Measurements from ENCODE around the gene PI16. TPM values are rescaled to one million over a fixed set of nuclear protein-coding genes. Genes with fewer than 3 reads are reported as not detected.

The PI16 gene
- total RNA-seq, 2 experiments from 2014 or later = not detected

DNA sequence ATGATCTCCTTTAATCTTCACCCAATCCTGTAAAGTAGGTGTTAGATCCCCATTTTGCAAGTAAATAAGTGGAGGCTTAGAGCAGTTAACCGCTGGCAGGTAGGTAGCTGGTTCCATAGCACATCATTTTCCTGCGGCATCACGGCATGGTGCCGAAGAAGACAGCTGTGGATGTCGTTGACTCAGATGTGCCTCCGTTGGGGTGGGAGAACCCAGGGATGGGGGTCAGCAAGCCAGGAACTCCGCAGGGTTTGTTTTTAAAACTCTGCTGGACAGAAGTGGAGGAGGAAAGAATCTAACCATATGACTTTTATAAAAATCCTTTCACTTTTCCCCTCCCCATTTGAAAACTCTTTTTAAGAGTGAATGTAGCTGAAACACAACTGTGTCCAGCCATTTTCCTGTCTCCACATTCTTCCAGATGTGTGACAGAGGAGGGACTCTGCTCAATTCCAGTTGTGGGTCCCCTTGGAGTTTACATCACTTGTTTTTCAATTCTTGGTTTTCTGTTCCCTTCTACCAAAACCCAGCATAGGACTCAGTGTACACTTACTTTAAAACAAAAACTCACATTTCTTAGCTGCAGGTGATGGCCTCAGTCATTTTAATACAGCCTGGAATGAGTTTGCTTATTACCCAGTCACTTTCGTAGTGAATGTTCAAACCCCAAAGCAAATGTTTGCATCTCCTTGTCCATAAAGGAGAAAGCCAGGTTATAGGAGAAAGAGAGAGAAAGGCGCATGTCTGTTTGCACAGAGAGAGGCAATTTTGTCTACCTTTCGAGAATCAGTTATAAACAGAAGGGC lies 27.6 kb upstream of the PI16 start:
- intact Hi-C loops (cut with micrococcal nuclease) = no loop called here
- no peak for DNase-seq
- ChIA-PET CTCF (interaction anchor here (1.6 to 1.9 kb wide), 3 partner anchors 11 to 91 kb away, joined by 5 to 7 read pairs (median 6); no protein-coding TSS in a partner anchor), POLR2A (interaction anchor here (0.8 to 1.7 kb wide), 3 partner anchors 13 to 59 kb away, joined by 3 to 5 read pairs (median 4); partner anchors contain the start of gene MTCH1)
- Mint-ChIP-seq H3K27me3 (no peaks in the 10 kb centered on the region), H3K36me3 (ENCODE audit: low read depth) (peaks cover 7% of the 10 kb centered on the region), H3K27ac (no peak overlapping the region), H3K9me3 (no peaks in the 10 kb centered on the region), H3K4me3 (no peak overlapping the region), H3K4me1 (ENCODE audit: low read depth) (peaks cover 15% of the 10 kb centered on the region)
- TF ChIP-seq, protein P1, sequence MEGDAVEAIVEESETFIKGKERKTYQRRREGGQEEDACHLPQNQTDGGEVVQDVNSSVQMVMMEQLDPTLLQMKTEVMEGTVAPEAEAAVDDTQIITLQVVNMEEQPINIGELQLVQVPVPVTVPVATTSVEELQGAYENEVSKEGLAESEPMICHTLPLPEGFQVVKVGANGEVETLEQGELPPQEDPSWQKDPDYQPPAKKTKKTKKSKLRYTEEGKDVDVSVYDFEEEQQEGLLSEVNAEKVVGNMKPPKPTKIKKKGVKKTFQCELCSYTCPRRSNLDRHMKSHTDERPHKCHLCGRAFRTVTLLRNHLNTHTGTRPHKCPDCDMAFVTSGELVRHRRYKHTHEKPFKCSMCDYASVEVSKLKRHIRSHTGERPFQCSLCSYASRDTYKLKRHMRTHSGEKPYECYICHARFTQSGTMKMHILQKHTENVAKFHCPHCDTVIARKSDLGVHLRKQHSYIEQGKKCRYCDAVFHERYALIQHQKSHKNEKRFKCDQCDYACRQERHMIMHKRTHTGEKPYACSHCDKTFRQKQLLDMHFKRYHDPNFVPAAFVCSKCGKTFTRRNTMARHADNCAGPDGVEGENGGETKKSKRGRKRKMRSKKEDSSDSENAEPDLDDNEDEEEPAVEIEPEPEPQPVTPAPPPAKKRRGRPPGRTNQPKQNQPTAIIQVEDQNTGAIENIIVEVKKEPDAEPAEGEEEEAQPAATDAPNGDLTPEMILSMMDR (IDR thresholded peaks at IDR 0.05) = no peak
- ATAC-seq = no peak

DNA sequence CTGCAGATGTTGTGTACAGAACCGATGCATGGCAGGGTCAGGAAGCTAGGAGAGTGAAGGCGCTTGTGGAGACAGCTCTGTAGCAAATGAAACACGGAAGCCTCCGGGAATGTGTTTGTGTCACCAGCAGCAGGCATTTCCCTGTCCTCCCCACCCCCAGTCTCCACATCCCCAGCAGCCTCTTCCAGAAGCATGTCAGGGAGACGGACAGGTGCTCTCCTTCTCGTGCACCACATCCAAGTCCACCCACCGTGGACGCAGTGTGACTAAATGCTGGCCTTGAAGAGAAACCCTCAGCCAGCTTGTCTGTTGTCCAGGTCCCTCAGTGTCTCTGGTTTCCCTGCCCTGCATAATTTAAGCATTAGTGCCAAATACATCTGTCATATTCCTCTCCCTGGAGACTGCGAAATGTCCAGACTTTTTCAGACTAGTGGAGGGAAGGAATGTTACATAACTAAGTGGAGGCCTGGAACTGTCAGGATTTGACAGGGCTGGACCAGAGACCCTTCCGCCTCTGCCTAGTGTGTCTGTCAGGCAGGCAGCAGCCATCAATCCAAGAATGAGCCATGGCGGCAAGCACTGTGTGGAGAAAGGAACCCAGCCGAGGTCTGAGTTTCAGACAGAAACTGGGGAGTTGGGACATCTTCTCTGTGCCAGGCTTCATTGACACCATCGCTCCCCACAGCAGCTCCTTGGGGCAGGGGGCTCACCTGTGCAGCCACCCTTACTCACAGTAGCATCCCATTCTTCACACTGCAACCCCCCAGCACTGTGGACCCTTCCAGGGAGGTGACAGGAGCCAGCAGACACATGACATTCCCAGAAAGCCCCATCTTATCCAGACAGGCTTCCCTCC lies 26.6 kb upstream of the PI16 start:
- DNase-seq (no peak), ATAC-seq (no peak)
- POLR2A ChIA-PET = interaction anchor here (0.7 to 1.7 kb wide), 2 partner anchors 11 to 22 kb away, joined by 3 to 4 read pairs; no protein-coding TSS in a partner anchor
- no peak overlapping the region for H3K27ac Mint-ChIP-seq
- H3K27me3 Mint-ChIP-seq = no peaks in the 10 kb centered on the region
- no peak overlapping the region for H3K4me3 Mint-ChIP-seq
- peaks cover 3% of the 10 kb centered on the region for H3K36me3 Mint-ChIP-seq (ENCODE audit: low read depth)
- TF ChIP-seq, protein P1 (IDR thresholded peaks at IDR 0.05) = no peak
- no peaks in the 10 kb centered on the region for H3K9me3 Mint-ChIP-seq
- peaks cover 15% of the 10 kb centered on the region for H3K4me1 Mint-ChIP-seq (ENCODE audit: low read depth)
- CTCF ChIA-PET = no interaction called here
- intact Hi-C loops (cut with micrococcal nuclease) = no loop called here

- ChIA-PET POLR2A (no interaction called here), CTCF (no interaction called here)
- DNase-seq (no peak), ATAC-seq (no peak)
- Mint-ChIP-seq H3K27ac (no peak overlapping the region), H3K27me3 (no peaks in the 10 kb centered on the region), H3K9me3 (no peaks in the 10 kb centered on the region), H3K4me1 (ENCODE audit: low read depth) (peaks cover 15% of the 10 kb centered on the region), H3K4me3 (no peak overlapping the region), H3K36me3 (ENCODE audit: low read depth) (peaks cover 3% of the 10 kb centered on the region)
- TF ChIP-seq, protein P1 (IDR thresholded peaks at IDR 0.05) = no peak
- intact Hi-C loops (cut with micrococcal nuclease) = no loop called here
Measured at GRCh38 chr6:36928547-36928918, 26.0 kb upstream of the PI16 start.

DNA sequence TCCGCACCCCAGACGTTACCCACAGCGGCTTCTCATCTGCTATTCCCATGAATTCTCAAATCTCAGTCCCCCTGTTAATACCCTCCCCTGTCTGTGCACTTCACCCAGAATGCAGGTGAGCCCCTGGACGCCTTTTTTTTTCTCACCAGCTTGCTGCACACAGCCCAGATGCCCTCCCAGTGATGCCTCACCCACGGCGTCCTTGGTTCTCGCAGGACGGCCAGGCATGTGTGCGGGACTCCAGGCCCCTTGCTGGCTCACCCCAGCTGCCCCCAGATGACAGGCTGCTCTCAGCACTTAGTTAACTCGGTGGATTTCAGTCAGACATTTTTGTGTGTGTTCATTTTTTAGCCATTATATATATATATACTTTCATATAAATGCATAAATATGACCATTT lies 25.4 kb upstream of the PI16 start:
- ChIA-PET POLR2A (no interaction called here), CTCF (no interaction called here)
- intact Hi-C loops (cut with micrococcal nuclease) = no loop called here
- Mint-ChIP-seq H3K9me3 (no peaks in the 10 kb centered on the region), H3K4me1 (ENCODE audit: low read depth) (peaks cover 13% of the 10 kb centered on the region), H3K27ac (no peak overlapping the region), H3K4me3 (no peak overlapping the region), H3K36me3 (ENCODE audit: low read depth) (peaks cover 3% of the 10 kb centered on the region), H3K27me3 (no peaks in the 10 kb centered on the region)
- ATAC-seq (no peak), DNase-seq (no peak)
- TF ChIP-seq, protein P1 (IDR thresholded peaks at IDR 0.05) = no peak

DNA sequence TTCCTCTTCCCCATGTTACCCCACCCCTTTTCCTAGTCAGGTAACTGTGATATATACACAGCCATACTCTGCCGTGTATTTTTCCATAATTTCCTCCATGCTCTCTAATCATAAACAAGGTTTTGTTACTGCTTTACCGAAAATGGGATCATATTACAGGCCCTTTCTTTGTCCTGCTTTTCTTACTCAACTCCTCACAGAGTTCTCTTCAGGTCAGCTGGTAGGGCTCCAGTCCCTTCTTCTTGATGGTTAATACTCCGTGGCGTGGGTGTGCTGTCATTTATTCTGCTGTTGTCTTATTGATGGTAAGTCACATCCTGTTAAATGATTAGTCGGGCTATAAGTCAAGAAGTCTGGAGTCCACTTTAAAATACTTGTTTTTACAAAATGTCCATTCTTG lies 24.9 kb upstream of the PI16 start:
- ATAC-seq (no peak), DNase-seq (no peak)
- Mint-ChIP-seq H3K36me3 (ENCODE audit: low read depth) (peaks cover 3% of the 10 kb centered on the region), H3K27ac (no peak overlapping the region), H3K4me3 (no peak overlapping the region), H3K9me3 (no peaks in the 10 kb centered on the region), H3K4me1 (ENCODE audit: low read depth) (peaks cover 10% of the 10 kb centered on the region), H3K27me3 (no peaks in the 10 kb centered on the region)
- TF ChIP-seq, protein P1 (IDR thresholded peaks at IDR 0.05) = no peak
- intact Hi-C loops (cut with micrococcal nuclease) = no loop called here
- ChIA-PET POLR2A (no interaction called here), CTCF (no interaction called here)

Measured in activated CD8-positive, alpha-beta T cell treated with anti-CD3 and anti-CD28 coated beads for 36 hours (primary cell).